Heart left ventricle (tissue), 13 donors: ENCODE measurements around the gene TMEM178B.

Experiments used
- CTCF ChIP-seq, 12 donors: fragments of 200-600 bp; sonication (generic) in 4 of 12; IDR thresholded peaks; one replicate each; pipeline versions ENCODE4 v1.5.0 to v1.8.0; 2018 to 2022; ENCODE audit warnings: antibody characterized with exemption in 12 of 12, mild to moderate bottlenecking in 5 of 12
- POLR2A ChIP-seq, 2 donors: fragments of 450-650 bp; IDR thresholded peaks; one replicate each; pipeline ENCODE4 v1.6.1; 2017; ENCODE audit warnings: antibody characterized with exemption in 2 of 2, mild to moderate bottlenecking in 2 of 2, moderate library complexity in 2 of 2
- donor health status: ischemic (EF 13 %, LVEDD 7.1; RV severe dilation, severe dysfunction).
- donor health status: DM: no; HTN: yes; CAD: no.
- donor health status: DM: no; HTN: no; CAD: no.
- donor health status: ischemic (EF 25% LVEDD 6.9; RV normal size, moderate dysfunction).
- donor health status: ischemic (EF 25% LVEDD 5.7; RV mildly dilated, moderate dysfunction).
- donor health status: ischemic (EF 35%, LVEDD 5.7; RV mildly dilated, moderate dysfunction).
- donor health status: nonischemic (EF 11% LVEDD 7.7; RV severe dilation, severe dysfunction).
- donor health status: DM: yes; HTN: yes; CAD: no.
- donor health status: PGD.
- donor health status: ischemic (EF 29% LVEDD 5.4; RV normal size, mild dysfunction).
- donor health status: nonischemic (EF 23%, LVEDD 6.1; RV moderate dilation, normal function).

GRCh38 chr7:141436139-141436538 is 362.3 kb downstream of the TMEM178B start:
- TF ChIP-seq CTCF (IDR thresholded peaks at IDR 0.05), result no peak
- TF ChIP-seq POLR2A (IDR thresholded peaks at IDR 0.05), result no peak
